HepG2 (cell line): ENCODE data around the gene SNAPC4. TPM values are rescaled to one million over a fixed set of nuclear protein-coding genes. Genes with fewer than 3 reads are reported as not detected.

Experiments
- AGO2 ChIP-seq: fragments of 200-400 bp; formaldehyde crosslinking; optimal IDR thresholded peaks from 2 replicates; pipeline ENCODE3; 2017; ENCODE audit warnings: mild to moderate bottlenecking, low read depth, low read length, moderate library complexity
- AHR ChIP-seq: IDR thresholded peaks from 2 replicates; pipeline ENCODE4 v1.6.1; 2018; ENCODE audit warnings: missing genetic modification reagents, missing compliant biosample characterization
- ETV5 ChIP-seq: IDR thresholded peaks from 2 replicates; pipeline ENCODE4 v1.6.1; 2018; ENCODE audit warnings: missing biosample characterization, missing genetic modification reagents, inconsistent platforms, borderline replicate concordance
- HNRNPL ChIP-seq: fragments of 200-400 bp; formaldehyde crosslinking; IDR thresholded peaks from 2 replicates; pipeline ENCODE4 v1.6.1; 2017; ENCODE audit warnings: mild to moderate bottlenecking, low read depth, low read length
- KDM4B ChIP-seq: sonication (generic); formaldehyde crosslinking; IDR thresholded peaks from 2 replicates; pipeline ENCODE4 v1.4.0; 2020; ENCODE audit warnings: missing genetic modification reagents
- MBD4 ChIP-seq: IDR thresholded peaks from 2 replicates; pipeline ENCODE4 v1.6.1; 2012; ENCODE audit warnings: low read length, inconsistent platforms, borderline replicate concordance
- MIER3 ChIP-seq: IDR thresholded peaks from 2 replicates; pipeline ENCODE4 v1.6.1; 2016; ENCODE audit warnings: missing compliant biosample characterization, borderline replicate concordance
- PAF1 ChIP-seq: IDR thresholded peaks from 2 replicates; pipeline ENCODE4 v1.6.1; 2016; ENCODE audit warnings: missing genetic modification reagents, missing compliant biosample characterization
- RAD21 ChIP-seq: fragments of 450-650 bp; formaldehyde crosslinking; IDR thresholded peaks from 2 replicates; pipeline ENCODE4 v1.5.0; 2020; ENCODE audit warnings: mild to moderate bottlenecking
- SIN3B ChIP-seq: fragments of 150-350 bp; IDR thresholded peaks from 2 replicates; pipeline ENCODE4 v1.6.1; 2014; ENCODE audit warnings: low read length
- SP140L ChIP-seq: sonication (generic); formaldehyde crosslinking; IDR thresholded peaks from 2 replicates; pipeline ENCODE4 v1.4.0; 2020; ENCODE audit warnings: missing genetic modification reagents, borderline replicate concordance
- TBP ChIP-seq: sonication (generic); formaldehyde crosslinking; IDR thresholded peaks from 2 replicates; pipeline ENCODE4 v1.5.0; 2020; ENCODE audit warnings: missing genetic modification reagents
- ZFP90 ChIP-seq: sonication (generic); formaldehyde crosslinking; IDR thresholded peaks from 2 replicates; pipeline ENCODE4 v1.8.0; 2022; ENCODE audit warnings: missing genetic modification reagents, mild to moderate bottlenecking, inconsistent platforms, borderline replicate concordance
- ZNF143 ChIP-seq: sonication (generic); formaldehyde crosslinking; IDR thresholded peaks from 2 replicates; pipeline ENCODE4 v1.4.0; 2020; ENCODE audit warnings: missing genetic modification reagents
- ZNF207 ChIP-seq: fragments of 450-650 bp; IDR thresholded peaks from 2 replicates; pipeline ENCODE4 v1.6.1; 2016; ENCODE audit warnings: antibody characterized with exemption, borderline replicate concordance
- ZNF430 ChIP-seq: sonication (generic); formaldehyde crosslinking; IDR thresholded peaks from 2 replicates; pipeline ENCODE4 v1.9.0; 2021; ENCODE audit warnings: mild to moderate bottlenecking, missing genetic modification reagents
- ZNF605 ChIP-seq: sonication (generic); formaldehyde crosslinking; IDR thresholded peaks from 2 replicates; pipeline ENCODE4 v1.8.0; 2022; ENCODE audit warnings: mild to moderate bottlenecking, missing genetic modification reagents
- polyA plus RNA-seq, 8 experiments: library from polyadenylated mRNA; depleted of rRNA in 3 of 8; stranded (reverse) in 7 of 8; unstranded in 1 of 8; fragments of >200 nt; fragmentation: Illumina TruSeq in 4 of 8; extraction: Trizol in 4 of 8; gene quantifications; 2 replicates each; pipeline versions ENCODE4 v1.2.1 to v1.2.3, GENCODE V29; 2011 to 2016; ENCODE audit warnings: low read depth in 4 of 8, missing spikeins in 1 of 8, mixed read lengths in 1 of 8; ENCODE audit not compliant: insufficient read depth in 1 of 8
- total RNA-seq, 5 experiments: library from RNA; depleted of rRNA; stranded (reverse); fragments of >200 nt; fragmentation: Illumina TruSeq; extraction: Trizol; gene quantifications; 2 replicates each; pipeline ENCODE4 v1.2.3, GENCODE V29; 2016; ENCODE audit warnings: low read depth in 1 of 5
- TF ChIP-seq, protein P1 (sequence below): IDR thresholded peaks from 2 replicates; pipeline ENCODE4 v1.6.1; 2016
- TF ChIP-seq, protein P2 (sequence below): sonication (generic); IDR thresholded peaks from 2 replicates; pipeline ENCODE4 v1.6.1; 2016; ENCODE audit warnings: low read depth, borderline replicate concordance
- TF ChIP-seq, protein P3 (sequence below): sonication (generic); formaldehyde crosslinking; IDR thresholded peaks from 2 replicates; pipeline ENCODE4 v1.8.0; 2022; ENCODE audit warnings: mild to moderate bottlenecking, missing genetic modification reagents; ENCODE audit not compliant: insufficient replicate concordance
- TF ChIP-seq, protein P4 (sequence below): sonication (generic); formaldehyde crosslinking; IDR thresholded peaks from 2 replicates; pipeline ENCODE4 v1.5.0; 2020; ENCODE audit warnings: mild to moderate bottlenecking, missing genetic modification reagents
- TF ChIP-seq, protein P5 (sequence below): sonication (generic); formaldehyde crosslinking; IDR thresholded peaks from 2 replicates; pipeline ENCODE4 v1.5.1; 2020; ENCODE audit warnings: mild to moderate bottlenecking, missing genetic modification reagents, borderline replicate concordance

SNAPC4 gene
- total and polyA plus RNA-seq, 2 of the 13 experiments (the other 11 are each of a cell fraction or from before 2014, with no cell fraction given): 2.0 to 6.0 TPM

DNA sequence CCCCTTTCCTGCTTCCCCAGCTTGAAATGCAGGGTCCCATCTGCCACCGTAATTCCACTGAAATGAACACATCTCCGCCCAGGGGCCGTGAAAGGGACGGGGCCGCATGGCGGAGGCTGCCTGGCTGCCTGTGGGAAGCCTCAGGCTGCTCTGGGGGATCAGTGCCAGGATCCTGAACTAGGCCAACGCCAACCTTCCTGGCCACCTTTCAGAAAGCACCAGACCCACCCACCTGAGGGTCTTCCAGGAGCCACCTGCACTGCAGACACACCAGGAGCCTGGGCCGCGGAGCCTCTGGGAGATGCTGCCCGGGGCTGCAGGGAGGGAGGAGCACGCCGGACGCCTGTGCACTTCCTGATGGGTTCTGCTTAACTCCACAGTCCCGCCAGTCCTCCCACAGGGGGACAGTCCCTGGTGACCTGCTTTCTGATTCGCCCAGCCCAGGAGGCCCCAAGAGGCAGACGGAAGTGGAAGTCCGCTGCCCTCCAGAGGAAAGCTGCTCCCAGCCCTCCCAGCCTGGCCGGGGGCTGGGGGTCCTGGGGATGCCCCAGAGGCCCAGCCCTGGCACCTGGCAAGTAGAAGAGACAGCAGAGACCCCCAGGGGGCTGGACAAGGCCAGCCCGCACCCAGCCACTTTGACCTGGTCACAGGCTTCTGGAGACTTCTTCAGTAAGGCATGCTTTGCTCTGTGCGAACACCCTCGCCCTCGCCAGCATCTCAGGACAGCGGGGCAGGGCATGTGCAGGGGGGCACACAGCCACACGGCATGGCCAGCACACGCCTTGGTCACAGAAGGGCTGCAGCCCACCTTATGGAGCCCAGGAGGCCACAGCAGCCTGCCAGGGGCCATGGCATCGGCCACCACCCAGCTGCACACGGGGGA is 26.4 kb downstream of the SNAPC4 start, which contains the start of gene CARD9 (continued):
- no peak for TF ChIP-seq SP140L (CRISPR knock-in tag)
- no peak for TF ChIP-seq ZNF430 (CRISPR knock-in tag)
- peak; percentile 52 for TF ChIP-seq AGO2
- peak; percentile 24; the same call in 1 of the 2 replicates for TF ChIP-seq ETV5
- TF ChIP-seq MIER3: no peak
- TF ChIP-seq, protein P1, sequence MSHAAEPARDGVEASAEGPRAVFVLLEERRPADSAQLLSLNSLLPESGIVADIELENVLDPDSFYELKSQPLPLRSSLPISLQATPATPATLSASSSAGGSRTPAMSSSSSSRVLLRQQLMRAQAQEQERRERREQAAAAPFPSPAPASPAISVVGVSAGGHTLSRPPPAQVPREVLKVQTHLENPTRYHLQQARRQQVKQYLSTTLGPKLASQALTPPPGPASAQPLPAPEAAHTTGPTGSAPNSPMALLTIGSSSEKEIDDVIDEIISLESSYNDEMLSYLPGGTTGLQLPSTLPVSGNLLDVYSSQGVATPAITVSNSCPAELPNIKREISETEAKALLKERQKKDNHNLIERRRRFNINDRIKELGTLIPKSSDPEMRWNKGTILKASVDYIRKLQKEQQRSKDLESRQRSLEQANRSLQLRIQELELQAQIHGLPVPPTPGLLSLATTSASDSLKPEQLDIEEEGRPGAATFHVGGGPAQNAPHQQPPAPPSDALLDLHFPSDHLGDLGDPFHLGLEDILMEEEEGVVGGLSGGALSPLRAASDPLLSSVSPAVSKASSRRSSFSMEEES (CRISPR knock-in tag): no peak
- TF ChIP-seq, protein P2, sequence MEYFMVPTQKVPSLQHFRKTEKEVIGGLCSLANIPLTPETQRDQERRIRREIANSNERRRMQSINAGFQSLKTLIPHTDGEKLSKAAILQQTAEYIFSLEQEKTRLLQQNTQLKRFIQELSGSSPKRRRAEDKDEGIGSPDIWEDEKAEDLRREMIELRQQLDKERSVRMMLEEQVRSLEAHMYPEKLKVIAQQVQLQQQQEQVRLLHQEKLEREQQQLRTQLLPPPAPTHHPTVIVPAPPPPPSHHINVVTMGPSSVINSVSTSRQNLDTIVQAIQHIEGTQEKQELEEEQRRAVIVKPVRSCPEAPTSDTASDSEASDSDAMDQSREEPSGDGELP: no peak
- 0 out of 2 replicates have a peak, but pooled peaks have one; percentile 41 for TF ChIP-seq AHR (CRISPR knock-in tag)
- no peak for TF ChIP-seq KDM4B (CRISPR knock-in tag)
- TF ChIP-seq ZNF605: 0 out of 2 replicates have a peak, but pooled peaks have one; percentile 63
- TF ChIP-seq SIN3B: no peak
- TF ChIP-seq, protein P3, sequence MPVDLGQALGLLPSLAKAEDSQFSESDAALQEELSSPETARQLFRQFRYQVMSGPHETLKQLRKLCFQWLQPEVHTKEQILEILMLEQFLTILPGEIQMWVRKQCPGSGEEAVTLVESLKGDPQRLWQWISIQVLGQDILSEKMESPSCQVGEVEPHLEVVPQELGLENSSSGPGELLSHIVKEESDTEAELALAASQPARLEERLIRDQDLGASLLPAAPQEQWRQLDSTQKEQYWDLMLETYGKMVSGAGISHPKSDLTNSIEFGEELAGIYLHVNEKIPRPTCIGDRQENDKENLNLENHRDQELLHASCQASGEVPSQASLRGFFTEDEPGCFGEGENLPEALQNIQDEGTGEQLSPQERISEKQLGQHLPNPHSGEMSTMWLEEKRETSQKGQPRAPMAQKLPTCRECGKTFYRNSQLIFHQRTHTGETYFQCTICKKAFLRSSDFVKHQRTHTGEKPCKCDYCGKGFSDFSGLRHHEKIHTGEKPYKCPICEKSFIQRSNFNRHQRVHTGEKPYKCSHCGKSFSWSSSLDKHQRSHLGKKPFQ (CRISPR knock-in tag): no peak
- no peak for TF ChIP-seq RAD21 (CRISPR knock-in tag)
- no peak for TF ChIP-seq TBP (CRISPR knock-in tag)
- TF ChIP-seq, protein P4, sequence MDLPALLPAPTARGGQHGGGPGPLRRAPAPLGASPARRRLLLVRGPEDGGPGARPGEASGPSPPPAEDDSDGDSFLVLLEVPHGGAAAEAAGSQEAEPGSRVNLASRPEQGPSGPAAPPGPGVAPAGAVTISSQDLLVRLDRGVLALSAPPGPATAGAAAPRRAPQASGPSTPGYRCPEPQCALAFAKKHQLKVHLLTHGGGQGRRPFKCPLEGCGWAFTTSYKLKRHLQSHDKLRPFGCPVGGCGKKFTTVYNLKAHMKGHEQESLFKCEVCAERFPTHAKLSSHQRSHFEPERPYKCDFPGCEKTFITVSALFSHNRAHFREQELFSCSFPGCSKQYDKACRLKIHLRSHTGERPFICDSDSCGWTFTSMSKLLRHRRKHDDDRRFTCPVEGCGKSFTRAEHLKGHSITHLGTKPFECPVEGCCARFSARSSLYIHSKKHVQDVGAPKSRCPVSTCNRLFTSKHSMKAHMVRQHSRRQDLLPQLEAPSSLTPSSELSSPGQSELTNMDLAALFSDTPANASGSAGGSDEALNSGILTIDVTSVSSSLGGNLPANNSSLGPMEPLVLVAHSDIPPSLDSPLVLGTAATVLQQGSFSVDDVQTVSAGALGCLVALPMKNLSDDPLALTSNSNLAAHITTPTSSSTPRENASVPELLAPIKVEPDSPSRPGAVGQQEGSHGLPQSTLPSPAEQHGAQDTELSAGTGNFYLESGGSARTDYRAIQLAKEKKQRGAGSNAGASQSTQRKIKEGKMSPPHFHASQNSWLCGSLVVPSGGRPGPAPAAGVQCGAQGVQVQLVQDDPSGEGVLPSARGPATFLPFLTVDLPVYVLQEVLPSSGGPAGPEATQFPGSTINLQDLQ (CRISPR knock-in tag): no peak
- TF ChIP-seq, protein P5, sequence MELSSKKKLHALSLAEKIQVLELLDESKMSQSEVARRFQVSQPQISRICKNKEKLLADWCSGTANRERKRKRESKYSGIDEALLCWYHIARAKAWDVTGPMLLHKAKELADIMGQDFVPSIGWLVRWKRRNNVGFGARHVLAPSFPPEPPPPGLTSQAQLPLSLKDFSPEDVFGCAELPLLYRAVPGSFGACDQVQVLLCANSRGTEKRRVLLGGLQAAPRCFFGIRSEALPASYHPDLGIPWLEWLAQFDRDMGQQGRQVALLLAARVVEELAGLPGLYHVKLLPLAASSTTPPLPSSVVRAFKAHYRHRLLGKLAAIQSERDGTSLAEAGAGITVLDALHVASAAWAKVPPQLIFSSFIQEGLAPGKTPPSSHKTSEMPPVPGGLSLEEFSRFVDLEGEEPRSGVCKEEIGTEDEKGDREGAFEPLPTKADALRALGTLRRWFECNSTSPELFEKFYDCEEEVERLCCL (CRISPR knock-in tag): no peak
- no peak for TF ChIP-seq PAF1 (CRISPR knock-in tag)
- TF ChIP-seq ZFP90: no peak
- TF ChIP-seq ZNF207: no peak
- TF ChIP-seq HNRNPL: no peak
- no peak for TF ChIP-seq MBD4
- TF ChIP-seq ZNF143: 0 out of 2 replicates have a peak, but pooled peaks have one; percentile 36
